GM12878 (cell line): ENCODE measurements around the gene KBTBD4. TPM values are rescaled to one million over a fixed set of nuclear protein-coding genes. Genes with fewer than 3 reads are reported as not detected.

Experiments used
- ATAC-seq: fragments of 200-7000 bp; cut with Tn5 transposase; 3 replicates; pipeline ENCODE4 v1.9.1; 2020; ENCODE audit warnings: mild to moderate bottlenecking, moderate library complexity
- BruUV-seq: library from RNA; stranded (reverse); fragments of 400-500 nt; replicated peaks from 2 replicates; lab custom pipeline; 2021; lab: Mats Ljungman, UMichigan
- CTCF ChIA-PET: fragments of 300-600 bp; sonication (Branson Sonifier 250); formaldehyde crosslinking; extraction: SDS; loops from one replicate; lab custom pipeline; 2021; ENCODE audit warnings: inconsistent platforms; lab: Yijun Ruan, JAX
- POLR2A ChIA-PET: fragments of 350-600 bp; formaldehyde crosslinking; extraction: SDS; loops from one replicate; lab custom pipeline; 2021; ENCODE audit warnings: inconsistent platforms; lab: Charles Lee
- RAD21 ChIA-PET: fragments of 300-600 bp; sonication (Branson Sonifier 250); formaldehyde crosslinking; loops from one replicate; lab custom pipeline; 2023; ENCODE audit warnings: antibody characterized with exemption; ENCODE audit not compliant: unreplicated experiment; lab: Charles Lee
- SMC1A ChIA-PET: fragments of 300-600 bp; sonication (Branson Sonifier 250); formaldehyde crosslinking; loops from one replicate; lab custom pipeline; 2023; ENCODE audit not compliant: unreplicated experiment, uncharacterized antibody; lab: Charles Lee
- DNase-seq: peaks from one replicate; pipeline ENCODE4 v3.0.0-alpha.2; 2011; ENCODE audit warnings: low read depth, low spot score
- FAIRE-seq: peaks from 3 replicates; lab custom pipeline; 2011; peaks lifted over from hg19 to GRCh38; lab: Jason Lieb, UNC
- H2AFZ ChIP-seq: 2 replicates; pipeline ENCODE4 v1.6.0; 2011; ENCODE audit warnings: low read depth, low read length, control low read depth; ENCODE audit not compliant: control insufficient read depth
- H3K27ac ChIP-seq: 2 replicates; pipeline ENCODE4 v1.5.1; 2011; ENCODE audit warnings: control low read depth; ENCODE audit not compliant: control insufficient read depth, insufficient read depth
- H3K27me3 ChIP-seq, 2 experiments: replicated peaks in 1 of 2; 2 replicates each; pipeline versions ENCODE4 v1.6.0 to v1.6.1; 2011; ENCODE audit warnings: low read length in 1 of 2; ENCODE audit not compliant: control insufficient read depth in 2 of 2, insufficient read depth in 2 of 2
- H3K36me3 ChIP-seq, 2 experiments: 2 replicates each; pipeline ENCODE4 v1.5.1; 2011; ENCODE audit warnings: low read length in 1 of 2; ENCODE audit not compliant: control insufficient read depth in 2 of 2, insufficient read depth in 2 of 2
- H3K4me1 ChIP-seq: 2 replicates; pipeline ENCODE4 v1.6.1; 2011; ENCODE audit warnings: mild to moderate bottlenecking, low read length, moderate library complexity, mixed read lengths; ENCODE audit not compliant: control insufficient read depth, insufficient read depth
- H3K4me2 ChIP-seq: 2 replicates; pipeline ENCODE4 v1.6.0; 2011; ENCODE audit warnings: control low read depth; ENCODE audit not compliant: control insufficient read depth, insufficient read depth
- H3K4me3 ChIP-seq: fragments of 200-600 bp; sonication (generic); 2 replicates; pipeline ENCODE4 v1.5.1; 2016
- H3K79me2 ChIP-seq: 2 replicates; pipeline ENCODE4 v1.6.0; 2011; ENCODE audit warnings: low read length; ENCODE audit not compliant: control insufficient read depth, insufficient read depth
- H3K9ac ChIP-seq: 2 replicates; pipeline ENCODE4 v1.8.0; 2011; ENCODE audit warnings: low read length, control low read depth, mixed read lengths; ENCODE audit not compliant: control insufficient read depth, insufficient read depth
- H3K9me3 ChIP-seq: replicated peaks from 3 replicates; pipeline ENCODE4 v1.5.1; 2011; ENCODE audit warnings: mild to moderate bottlenecking, low read length; ENCODE audit not compliant: control insufficient read depth, insufficient read depth
- H4K20me1 ChIP-seq: 2 replicates; pipeline ENCODE4 v1.6.0; 2011; ENCODE audit not compliant: control insufficient read depth, insufficient read depth
- BCL3 ChIP-seq: IDR thresholded peaks from 2 replicates; pipeline ENCODE4 v1.6.1; 2011; ENCODE audit warnings: borderline replicate concordance, low read depth, mild to moderate bottlenecking, moderate library complexity, low read length; ENCODE audit not compliant: insufficient read depth, poor library complexity, severe bottlenecking
- EZH2 ChIP-seq: IDR thresholded peaks from 2 replicates; pipeline ENCODE4 v1.6.1; 2012; ENCODE audit warnings: low read depth, mild to moderate bottlenecking, control low read depth, inconsistent platforms, low read length, borderline replicate concordance; ENCODE audit not compliant: control insufficient read depth
- MEF2A ChIP-seq: IDR thresholded peaks from 2 replicates; pipeline ENCODE4 v1.6.1; 2011; ENCODE audit warnings: low read depth, mild to moderate bottlenecking, low read length, moderate library complexity; ENCODE audit not compliant: insufficient read depth
- MTA2 ChIP-seq: fragments of 450-650 bp; IDR thresholded peaks from 2 replicates; pipeline ENCODE4 v1.6.1; 2016; ENCODE audit warnings: low read depth, mild to moderate bottlenecking, moderate library complexity
- NR2C1 ChIP-seq: fragments of 450-650 bp; IDR thresholded peaks from 2 replicates; pipeline ENCODE4 v1.6.1; 2017; ENCODE audit warnings: antibody characterized with exemption, mild to moderate bottlenecking, moderate library complexity
- PML ChIP-seq: IDR thresholded peaks from 2 replicates; pipeline ENCODE4 v1.6.1; 2012; ENCODE audit warnings: low read length, inconsistent platforms
- RUNX3 ChIP-seq: IDR thresholded peaks from 2 replicates; pipeline ENCODE4 v1.6.1; 2012; ENCODE audit warnings: low read length, inconsistent platforms
- TBL1XR1 ChIP-seq: IDR thresholded peaks from 2 replicates; pipeline ENCODE4 v1.6.1; 2012; ENCODE audit warnings: low read depth, low read length, improper control_type of control experiment
- WGBS: methylation state at CpG from one replicate; pipeline ENCODE4 v1.1.6; 2016; ENCODE audit warnings: low lambda C conversion rate; ENCODE audit not compliant: insufficient replicate concordance, insufficient coverage; ENCODE audit errors: missing lambda C conversion rate; 5-methylcytosine and 5-hydroxymethylcytosine counted together
- in situ Hi-C: fragments of 300-500 bp; cut with MboI; formaldehyde crosslinking; loops from 9 replicates; pipeline ENCODE4 v1.14.3; 2018; ENCODE audit warnings: mixed read lengths
- intact Hi-C: fragments of 100-400 bp; cut with micrococcal nuclease; formaldehyde crosslinking; loops from one replicate; pipeline ENCODE4 v1.14.2; 2022; ENCODE audit not compliant: unreplicated experiment
- polyA plus RNA-seq, 11 experiments: library from polyadenylated mRNA; depleted of rRNA in 4 of 11; unstranded in 6 of 11; stranded (reverse) in 5 of 11; fragments of >200 nt; fragmentation: Nextera tagmentation in 4 of 11; fragmentation: Illumina TruSeq in 1 of 11; extraction: Ambion mirVana in 4 of 11; extraction: Trizol in 1 of 11; gene quantifications; 1 replicate in 1 of 11; 2 replicates in 10 of 11; pipeline versions ENCODE4 v1.2.1 to v1.2.3, GENCODE V29; 2011 to 2016; ENCODE audit warnings: inconsistent platforms in 2 of 11, missing spikeins in 2 of 11, low read depth in 1 of 11
- total RNA-seq, 4 experiments: library from RNA; depleted of rRNA in 3 of 4; stranded (reverse); fragments of >200 nt in 3 of 4; fragmentation: Illumina TruSeq in 1 of 4; extraction: Trizol in 1 of 4; gene quantifications; 2 replicates each; pipeline versions ENCODE4 v1.2.1 to v1.2.3, GENCODE V29; 2013 to 2021

The KBTBD4 gene
- total and polyA plus RNA-seq, 10 of the 15 experiments (the other 5 are each of a cell fraction or from before 2014, with no cell fraction given): 18.4 to 46.4 (median 25.7) TPM

GRCh38 chr11:47617417-47617809 lies 38.6 kb upstream of the KBTBD4 start:
- intact Hi-C loops: no loop called here
- ATAC-seq: no peak
- Histone ChIP-seq H3K4me1 (peaks cover 12% of the 10 kb centered on the region; the same call in 1 of the 2 replicates), H3K4me2 (no peak overlapping the region), H3K36me3 (peaks cover 2 to 22% of the 10 kb centered on the region in 2 experiments; a peak in 3 of 4 replicates), H3K4me3 (no peak overlapping the region), H3K9me3 (no peaks in the 10 kb centered on the region), H3K27ac (peak overlapping the region; percentile 8; the same call in 1 of the 2 replicates), H3K27me3 (no peaks in the 10 kb centered on the region), H2AFZ (no peak overlapping the region), H4K20me1 (no peaks in the 10 kb centered on the region), H3K79me2 (no peaks in the 10 kb centered on the region), H3K9ac (no peak overlapping the region)
- ChIA-PET CTCF (interaction anchor here (0.6 to 2.6 kb wide), 14 partner anchors 10 to 466 kb away, joined by 3 to 13 read pairs (median 3); partner anchors contain the start of gene KBTBD4), POLR2A (no interaction called here), SMC1A (interaction anchor here (1.0 to 1.7 kb wide), 5 partner anchors 38 to 243 kb away, joined by 3 to 6 read pairs (median 3); partner anchors contain the start of genes KBTBD4 and NDUFS3), RAD21 (interaction anchor here (0.7 to 1.8 kb wide), 4 partner anchors 10 to 163 kb away, joined by 3 to 5 read pairs (median 4); partner anchors contain the start of genes KBTBD4 and NDUFS3)
- in situ Hi-C loops: no loop called here
- no peak for FAIRE-seq
- DNase-seq: no peak
- TF ChIP-seq BCL3: no peak
- no peak for TF ChIP-seq MTA2
- TF ChIP-seq EZH2: no peak
- no peak for TF ChIP-seq TBL1XR1
- TF ChIP-seq PML: peak; percentile 45; the same call in 1 of the 2 replicates
- TF ChIP-seq NR2C1: no peak
- TF ChIP-seq MEF2A: no peak
- peak; percentile 73 for TF ChIP-seq RUNX3
- BruUV-seq: no TSS peak
- 0% methylated on average over 3 of the region's 3 CpGs for WGBS
